Epithelial cell of proximal tubule (primary cell): ENCODE measurements around the gene PHTF1. TPM values are rescaled to one million over a fixed set of nuclear protein-coding genes. Genes with fewer than 3 reads are reported as not detected.
"Not testable (repeated sequence)": the region's sequence is repeated elsewhere in the genome, so short reads cannot be mapped to it uniquely, and the experiment has no call there.

Experiments
- DNase-seq: peaks from one replicate; pipeline ENCODE4 v3.0.0-alpha.2; 2011; ENCODE audit warnings: low read depth
- H3K4me3 ChIP-seq: 2 replicates; pipeline ENCODE4 v1.5.1; 2011; ENCODE audit warnings: low read depth, mild to moderate bottlenecking, low read length
- total RNA-seq: library from RNA; depleted of rRNA; stranded (reverse); fragments of >200 nt; gene quantifications from 2 replicates; pipeline ENCODE4 v1.2.3, GENCODE V29; 2015
- TF ChIP-seq, protein P1 (sequence below): conservative IDR thresholded peaks from 2 replicates; pipeline ENCODE4 v1.5.1; 2012; ENCODE audit warnings: low read depth, mild to moderate bottlenecking, low read length

Gene PHTF1
- total RNA-seq, 1 donor from 2014 or later: 18.9 TPM

DNA sequence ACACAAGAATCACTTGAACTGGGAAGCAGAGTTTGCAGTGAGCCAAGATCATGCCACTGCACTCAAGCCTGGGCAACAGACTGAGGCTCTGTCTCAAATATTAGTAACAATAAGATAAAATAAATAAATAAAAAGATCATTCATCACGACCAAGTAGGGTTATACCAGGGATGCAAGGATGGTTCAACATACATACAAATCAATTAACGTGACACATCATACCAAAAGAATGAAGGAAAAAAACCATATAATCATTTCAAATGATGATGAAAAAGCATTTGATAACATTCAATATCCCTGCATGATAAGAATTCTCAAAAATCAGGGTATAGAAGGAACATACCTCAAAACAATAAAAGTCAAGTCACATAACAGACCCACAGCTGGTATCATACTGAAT is 38.3 kb downstream of the PHTF1 start:
- H3K4me3 ChIP-seq: no peak overlapping the region
- DNase-seq: no peak
- TF ChIP-seq, protein P1, sequence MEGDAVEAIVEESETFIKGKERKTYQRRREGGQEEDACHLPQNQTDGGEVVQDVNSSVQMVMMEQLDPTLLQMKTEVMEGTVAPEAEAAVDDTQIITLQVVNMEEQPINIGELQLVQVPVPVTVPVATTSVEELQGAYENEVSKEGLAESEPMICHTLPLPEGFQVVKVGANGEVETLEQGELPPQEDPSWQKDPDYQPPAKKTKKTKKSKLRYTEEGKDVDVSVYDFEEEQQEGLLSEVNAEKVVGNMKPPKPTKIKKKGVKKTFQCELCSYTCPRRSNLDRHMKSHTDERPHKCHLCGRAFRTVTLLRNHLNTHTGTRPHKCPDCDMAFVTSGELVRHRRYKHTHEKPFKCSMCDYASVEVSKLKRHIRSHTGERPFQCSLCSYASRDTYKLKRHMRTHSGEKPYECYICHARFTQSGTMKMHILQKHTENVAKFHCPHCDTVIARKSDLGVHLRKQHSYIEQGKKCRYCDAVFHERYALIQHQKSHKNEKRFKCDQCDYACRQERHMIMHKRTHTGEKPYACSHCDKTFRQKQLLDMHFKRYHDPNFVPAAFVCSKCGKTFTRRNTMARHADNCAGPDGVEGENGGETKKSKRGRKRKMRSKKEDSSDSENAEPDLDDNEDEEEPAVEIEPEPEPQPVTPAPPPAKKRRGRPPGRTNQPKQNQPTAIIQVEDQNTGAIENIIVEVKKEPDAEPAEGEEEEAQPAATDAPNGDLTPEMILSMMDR: no peak

- DNase-seq, H3K4me3 ChIP-seq: not testable (repeated sequence)
Measured at GRCh38 chr1:113718621-113719020, 40.7 kb downstream of the PHTF1 start.

DNA sequence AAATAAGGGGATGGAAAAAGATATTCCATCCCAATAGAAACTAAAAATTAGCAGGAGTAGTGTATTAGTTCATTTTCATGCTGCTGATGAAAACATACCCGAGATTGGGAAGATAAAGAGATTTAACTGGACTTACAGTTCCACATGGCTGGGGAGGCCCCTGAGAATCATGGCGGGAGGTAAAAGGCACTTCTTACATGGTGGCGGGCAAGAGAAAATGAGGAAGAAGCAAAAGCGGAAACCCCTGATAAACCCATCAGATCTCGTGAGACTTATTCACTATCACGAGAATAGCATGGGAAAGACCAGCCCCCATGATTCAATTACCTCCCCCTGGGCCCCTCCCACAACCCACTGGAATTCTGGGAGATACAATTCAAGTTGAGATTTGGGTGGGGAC is 41.8 kb downstream of the PHTF1 start:
- H3K4me3 ChIP-seq, DNase-seq: not testable (repeated sequence)

DNA sequence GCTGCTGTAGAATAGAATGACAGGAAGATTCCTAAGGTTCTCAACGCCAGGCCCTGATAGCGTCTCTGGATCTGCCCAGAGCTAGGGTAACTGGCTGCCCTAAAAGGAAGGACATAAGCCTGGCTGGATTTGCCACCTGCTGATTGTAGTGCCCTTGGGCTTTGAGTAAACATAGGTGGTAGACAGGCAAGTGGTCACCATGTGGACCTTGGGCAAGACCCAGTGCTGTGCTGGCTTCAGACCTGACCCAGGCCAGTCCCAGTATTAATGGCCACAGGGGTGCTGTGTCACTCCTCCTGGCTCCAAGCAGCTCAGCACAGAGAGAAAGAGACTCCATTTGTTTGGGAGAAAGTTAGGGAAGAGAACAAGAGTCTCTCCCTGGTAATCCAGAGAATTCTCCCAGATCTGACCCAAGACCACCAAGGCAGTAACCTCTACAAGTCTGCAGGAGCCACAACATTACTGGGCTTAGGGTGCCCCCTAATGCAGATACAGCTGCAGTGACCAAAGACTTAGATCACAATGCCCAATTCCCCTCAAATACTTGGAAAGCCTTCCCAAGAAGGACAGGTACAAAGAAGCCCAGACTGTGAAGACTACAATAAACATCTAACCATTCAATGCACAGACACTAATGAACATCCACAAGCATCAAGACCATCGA is 44.5 kb downstream of the PHTF1 start:
- TF ChIP-seq, protein P1: no peak
- H3K4me3 ChIP-seq: no peak overlapping the region
- DNase-seq: no peak

- no peak overlapping the region for H3K4me3 ChIP-seq
- DNase-seq: no peak
- TF ChIP-seq, protein P1: no peak
Measured at GRCh38 chr1:113701429-113701828, 57.9 kb downstream of the PHTF1 start.

DNA sequence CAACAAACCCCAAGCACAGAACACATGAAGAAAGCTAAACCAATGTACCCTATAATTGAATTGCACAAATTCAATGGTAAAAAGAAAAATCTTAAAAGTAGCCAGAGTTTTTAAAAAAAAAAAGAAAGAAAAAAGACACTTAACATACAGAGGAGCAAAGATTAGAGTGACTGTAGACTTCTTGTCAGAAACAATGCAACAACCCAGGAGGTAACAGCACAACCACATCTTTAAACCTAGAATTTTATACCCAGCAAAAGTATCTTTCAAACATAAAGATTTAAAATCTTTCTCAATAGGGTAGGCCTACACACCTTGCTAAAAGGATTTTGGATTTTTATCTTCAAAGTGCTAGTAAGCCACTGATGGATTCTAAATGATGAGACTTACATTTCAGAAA is 64.4 kb downstream of the PHTF1 start:
- TF ChIP-seq, protein P1: no peak
- no peak overlapping the region for H3K4me3 ChIP-seq
- DNase-seq: no peak

- H3K4me3 ChIP-seq: no peak overlapping the region
- TF ChIP-seq, protein P1: no peak
Measured at GRCh38 chr1:113692824-113693431, 66.4 kb downstream of the PHTF1 start.

GRCh38 chr1:113692342-113692741 is 66.9 kb downstream of the PHTF1 start:
- TF ChIP-seq, protein P1: no peak

More at GRCh38 chr1:113692824-113693431, 66.4 kb downstream of the PHTF1 start:
- DNase-seq: no peak

More at GRCh38 chr1:113692342-113692741, 66.9 kb downstream of the PHTF1 start:
- no peak for DNase-seq
- no peak overlapping the region for H3K4me3 ChIP-seq
